Liver (tissue), 9 donors: ENCODE measurements around the gene TNS1. TPM values are rescaled to one million over a fixed set of nuclear protein-coding genes. Genes with fewer than 3 reads are reported as not detected.

Source experiments
- DNase-seq: peaks from one replicate; pipeline ENCODE4 v3.0.0-alpha.2; 2017; ENCODE audit warnings: low spot score
- H3K27ac ChIP-seq, 2 donors: one replicate each; pipeline ENCODE4 v1.7.0; 2013; ENCODE audit warnings: inconsistent platforms in 2 of 2, low read length in 2 of 2, control low read depth in 1 of 2, low read depth in 1 of 2, mild to moderate bottlenecking in 1 of 2
- H3K27me3 ChIP-seq, 4 donors: one replicate each; pipeline versions ENCODE4 v1.6.1 to v1.7.0; 2013; ENCODE audit warnings: low read length in 3 of 4, inconsistent platforms in 1 of 4, mild to moderate bottlenecking in 1 of 4, moderate library complexity in 1 of 4; ENCODE audit not compliant: control insufficient read depth in 4 of 4, insufficient read depth in 4 of 4
- H3K36me3 ChIP-seq, 4 donors: one replicate each; pipeline versions ENCODE4 v1.6.1 to v1.7.0; 2013; ENCODE audit warnings: low read length in 3 of 4, mild to moderate bottlenecking in 3 of 4, low read depth in 1 of 4, moderate library complexity in 1 of 4; ENCODE audit not compliant: control insufficient read depth in 4 of 4, insufficient read depth in 3 of 4
- H3K4me1 ChIP-seq, 4 donors: one replicate each; pipeline versions ENCODE4 v1.6.1 to v1.7.0; 2013; ENCODE audit warnings: low read length in 3 of 4, mild to moderate bottlenecking in 3 of 4, moderate library complexity in 1 of 4; ENCODE audit not compliant: control insufficient read depth in 4 of 4, insufficient read depth in 4 of 4
- H3K4me3 ChIP-seq, 3 donors: one replicate each; pipeline versions ENCODE4 v1.6.1 to v1.7.0; 2013; ENCODE audit warnings: low read length in 3 of 3, control low read depth in 1 of 3, low read depth in 1 of 3, mild to moderate bottlenecking in 1 of 3
- H3K9ac ChIP-seq, 2 donors: one replicate each; pipeline ENCODE4 v1.7.0; 2013; ENCODE audit warnings: low read length in 2 of 2, mild to moderate bottlenecking in 2 of 2, moderate library complexity in 2 of 2, control low read depth in 1 of 2, low read depth in 1 of 2
- H3K9me3 ChIP-seq, 4 donors: one replicate each; pipeline versions ENCODE4 v1.6.1 to v1.7.0; 2013; ENCODE audit warnings: low read length in 3 of 4; ENCODE audit not compliant: control insufficient read depth in 4 of 4
- EGR1 ChIP-seq, 2 donors: IDR thresholded peaks; 2 replicates each; pipeline ENCODE4 v1.6.1; 2016 to 2018; ENCODE audit warnings: antibody characterized with exemption in 2 of 2, low read depth in 2 of 2
- HNF4A ChIP-seq, 2 donors: conservative IDR thresholded peaks; 2 replicates each; pipeline ENCODE4 v1.6.1; 2016; ENCODE audit warnings: antibody characterized with exemption in 2 of 2, mild to moderate bottlenecking in 2 of 2
- HNF4G ChIP-seq: IDR thresholded peaks from 2 replicates; pipeline ENCODE4 v1.6.1; 2016; ENCODE audit warnings: antibody characterized with exemption
- JUND ChIP-seq, 2 donors: IDR thresholded peaks; 2 replicates each; pipeline ENCODE4 v1.6.1; 2016; ENCODE audit warnings: antibody characterized with exemption in 2 of 2
- NR2F2 ChIP-seq: IDR thresholded peaks from 2 replicates; pipeline ENCODE4 v1.6.1; 2016; ENCODE audit warnings: antibody characterized with exemption
- RAD21 ChIP-seq, 2 donors: IDR thresholded peaks; 2 replicates each; pipeline ENCODE4 v1.6.1; 2016; ENCODE audit warnings: antibody characterized with exemption in 2 of 2, mild to moderate bottlenecking in 2 of 2
- RXRA ChIP-seq, 2 donors: IDR thresholded peaks; 2 replicates each; pipeline ENCODE4 v1.6.1; 2017 to 2018; ENCODE audit warnings: antibody characterized with exemption in 2 of 2, mild to moderate bottlenecking in 1 of 2
- SP1 ChIP-seq: IDR thresholded peaks from 2 replicates; pipeline ENCODE4 v1.6.1; 2018; ENCODE audit warnings: antibody characterized with exemption, mild to moderate bottlenecking
- TAF1 ChIP-seq: conservative IDR thresholded peaks from 2 replicates; pipeline ENCODE4 v1.6.1; 2016; ENCODE audit warnings: antibody characterized with exemption, mild to moderate bottlenecking
- YY1 ChIP-seq: IDR thresholded peaks from 2 replicates; pipeline ENCODE4 v1.6.1; 2016; ENCODE audit warnings: antibody characterized with exemption, mild to moderate bottlenecking
- WGBS: extraction: QIAGEN DNeasy Blood & Tissue Kit; methylation state at CpG from one replicate; pipeline ENCODE4 v1.1.7; 2013; 5-methylcytosine and 5-hydroxymethylcytosine counted together
- polyA plus RNA-seq, 2 donors: library from polyadenylated mRNA; stranded (reverse) in 1 of 2; unstranded in 1 of 2; fragments of 200-250 nt in 1 of 2; fragments of >200 nt in 1 of 2; fragmentation: Nextera tagmentation in 1 of 2; extraction: Ambion mirVana in 1 of 2; gene quantifications; one replicate each; pipeline versions ENCODE4 v1.2.1 to v1.2.3, GENCODE V29; 2013 to 2015
- total RNA-seq, 2 donors: library from RNA; depleted of rRNA; stranded (reverse); fragments of >200 nt; gene quantifications; one replicate each; pipeline ENCODE4 v1.2.3, GENCODE V29; 2014
- TF ChIP-seq, protein P1 (sequence below): IDR thresholded peaks from 2 replicates; pipeline ENCODE4 v1.6.1; 2016; ENCODE audit warnings: antibody characterized with exemption
- TF ChIP-seq, protein P2 (sequence below): fragments of 150-350 bp; IDR thresholded peaks from 2 replicates; pipeline ENCODE4 v1.5.1; 2017; ENCODE audit warnings: improper control_type of control experiment, low read depth, low read length; ENCODE audit not compliant: missing input control
- TF ChIP-seq, protein P3 (sequence below): IDR thresholded peaks from 2 replicates; pipeline ENCODE4 v1.6.1; 2016; ENCODE audit warnings: antibody characterized with exemption
- TF ChIP-seq, protein P4 (sequence below): IDR thresholded peaks from 2 replicates; pipeline ENCODE4 v1.6.1; 2016; ENCODE audit warnings: antibody characterized with exemption
- donor health status: healthy.
- donor health status: healthy.
- donor health status: healthy.
- donor health status: healthy.
- donor health status: healthy.

The TNS1 gene
- total and polyA plus RNA-seq, 4 donors: 16.3 to 128 (median 57.3) TPM

DNA sequence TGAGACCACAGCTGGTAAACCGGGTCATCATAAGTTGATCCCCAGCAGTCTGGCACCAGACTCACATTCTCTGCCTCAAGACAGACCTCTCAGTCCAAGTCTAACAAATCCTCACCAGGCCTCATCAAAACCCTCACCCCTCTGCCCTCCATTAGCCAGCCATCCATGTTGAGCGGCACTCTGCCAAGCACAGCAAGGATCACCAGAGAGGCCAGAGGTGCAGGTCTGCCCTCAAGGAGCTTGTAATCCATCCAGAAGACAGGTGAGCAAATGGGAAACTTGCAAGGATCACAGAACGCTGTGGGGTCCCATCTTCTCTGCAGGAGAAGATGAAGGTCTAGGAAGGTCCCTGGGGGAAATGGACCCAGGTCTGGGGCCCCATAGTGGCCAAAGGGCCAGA is 63.6 kb downstream of the TNS1 start:
- DNase-seq: no peak
- TF ChIP-seq, protein P1, sequence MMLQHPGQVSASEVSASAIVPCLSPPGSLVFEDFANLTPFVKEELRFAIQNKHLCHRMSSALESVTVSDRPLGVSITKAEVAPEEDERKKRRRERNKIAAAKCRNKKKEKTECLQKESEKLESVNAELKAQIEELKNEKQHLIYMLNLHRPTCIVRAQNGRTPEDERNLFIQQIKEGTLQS: no peak
- TF ChIP-seq RXRA (IDR thresholded peaks at IDR 0.05) (no peak), TAF1 (no peak), HNF4A (conservative IDR thresholded peaks at IDR 0.05) (no peak), NR2F2 (peak; percentile 3), JUND (IDR thresholded peaks at IDR 0.05) (no peak), HNF4G (no peak)
- H3K4me1 ChIP-seq: peaks cover 30 to 83% (median 76%) of the 10 kb centered on the region in 4 donors
- no peaks in the 10 kb centered on the region for H3K9me3 ChIP-seq
- H3K4me3 ChIP-seq: no peak overlapping the region
- H3K27me3 ChIP-seq: no peaks in the 10 kb centered on the region
- no peaks in the 10 kb centered on the region for H3K36me3 ChIP-seq
- H3K27ac ChIP-seq: peak overlapping the region; percentile 6 to 99
- H3K9ac ChIP-seq: peak overlapping the region in 1 of 2 donors; percentile 11
- WGBS: 91% methylated on average over 3 of the region's 3 CpGs

DNA sequence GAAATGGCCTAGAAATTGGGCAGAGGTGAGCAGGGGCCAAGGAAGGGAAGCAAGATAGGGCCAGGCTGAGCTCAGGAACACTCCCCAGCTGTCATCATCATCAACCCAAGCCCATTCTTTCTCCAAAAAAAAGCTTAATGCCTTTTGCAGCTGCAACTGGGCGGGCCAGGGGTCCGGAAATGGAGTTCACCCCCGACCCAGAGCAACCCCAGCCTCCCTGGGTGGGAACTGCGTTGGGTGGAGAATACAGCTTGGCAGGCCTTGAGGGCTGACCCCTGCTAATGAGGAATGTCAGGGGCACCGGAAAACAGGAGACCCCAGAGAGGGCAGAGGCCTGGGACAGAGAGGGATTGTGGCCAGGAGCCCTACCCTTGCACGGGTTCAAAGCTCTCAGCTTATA is 64.8 kb downstream of the TNS1 start:
- peak overlapping the region in 1 of 2 donors; percentile 35 for H3K9ac ChIP-seq
- no peak for DNase-seq
- no peaks in the 10 kb centered on the region for H3K36me3 ChIP-seq
- no peaks in the 10 kb centered on the region for H3K27me3 ChIP-seq
- peak overlapping the region; percentile 95 to 99 for H3K27ac ChIP-seq
- WGBS: 52% methylated on average over 6 of the region's 6 CpGs
- no peaks in the 10 kb centered on the region for H3K9me3 ChIP-seq
- H3K4me1 ChIP-seq: peaks cover 38 to 95% (median 87%) of the 10 kb centered on the region in 4 donors
- TF ChIP-seq, protein P1: no peak
- TF ChIP-seq NR2F2: peak; percentile 89
- no peak for TF ChIP-seq EGR1 (IDR thresholded peaks at IDR 0.05; ENCODE audit: low read depth in 2 of 2)
- no peak for TF ChIP-seq RXRA (IDR thresholded peaks at IDR 0.05)
- no peak overlapping the region for H3K4me3 ChIP-seq

DNA sequence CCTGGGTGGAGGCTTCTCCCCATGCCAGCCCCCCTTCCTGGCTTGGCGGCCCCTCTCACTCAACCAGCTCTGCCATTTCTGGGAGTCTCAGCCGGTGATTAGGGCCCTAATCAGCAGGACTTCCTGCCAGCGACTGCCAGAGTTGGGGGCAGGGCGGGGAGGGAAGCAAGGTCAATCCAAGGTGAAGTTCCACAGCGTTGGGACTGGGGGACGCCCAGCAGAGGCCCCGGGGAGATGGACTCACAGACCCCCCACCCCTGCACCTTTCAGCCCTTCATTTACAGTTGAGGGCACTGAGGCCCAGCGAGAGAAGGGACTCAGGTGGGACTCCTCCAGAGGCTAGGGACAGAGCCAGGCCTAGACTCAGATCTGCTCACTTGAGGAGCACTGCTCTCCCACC is 65.3 kb downstream of the TNS1 start:
- H3K4me3 ChIP-seq: no peak overlapping the region
- H3K27me3 ChIP-seq: no peaks in the 10 kb centered on the region
- H3K4me1 ChIP-seq: peaks cover 38 to 100% (median 90%) of the 10 kb centered on the region in 4 donors
- no peaks in the 10 kb centered on the region for H3K9me3 ChIP-seq
- H3K27ac ChIP-seq: peak overlapping the region; percentile 95 to 99
- H3K36me3 ChIP-seq: no peaks in the 10 kb centered on the region
- TF ChIP-seq, protein P1: no peak
- TF ChIP-seq RAD21 (IDR thresholded peaks at IDR 0.05) (peak in 1 of 2 donors; percentile 13), NR2F2 (peak; percentile 66), RXRA (IDR thresholded peaks at IDR 0.05) (peak; percentile 58 to 59), JUND (IDR thresholded peaks at IDR 0.05) (no peak)
- DNase-seq: no peak
- H3K9ac ChIP-seq: peak overlapping the region in 1 of 2 donors; percentile 35
- 38% methylated on average over 8 of the region's 8 CpGs for WGBS

DNA sequence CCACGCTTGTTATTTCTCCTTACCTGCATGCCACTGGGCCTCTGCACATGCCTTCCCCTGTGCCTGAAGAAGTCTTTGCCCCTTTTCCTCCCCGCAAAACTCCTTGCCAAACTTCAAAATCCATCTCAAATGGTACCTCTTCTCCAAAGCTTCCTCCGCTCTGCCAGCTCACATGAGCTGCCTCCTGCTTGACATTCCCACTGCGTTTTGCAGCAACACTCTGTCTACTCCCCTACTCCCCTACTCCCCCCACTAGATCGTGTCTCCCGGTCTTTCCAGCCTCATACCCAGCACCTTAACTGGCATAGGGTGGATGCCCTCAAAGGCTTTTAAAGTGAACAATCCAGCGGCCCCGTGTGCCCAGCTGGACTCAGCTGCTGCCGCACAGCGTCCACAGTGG is 65.8 kb downstream of the TNS1 start:
- DNase-seq: no peak
- H3K9ac ChIP-seq: peak overlapping the region in 1 of 2 donors; percentile 7
- WGBS: 56% methylated on average over 10 of the region's 10 CpGs

More for the DNA sequence above, 65.8 kb downstream of the TNS1 start:
- H3K4me1 ChIP-seq: peaks cover 38 to 100% (median 94%) of the 10 kb centered on the region in 4 donors
- no peaks in the 10 kb centered on the region for H3K36me3 ChIP-seq
- peak overlapping the region; percentile 95 to 99 for H3K27ac ChIP-seq
- no peaks in the 10 kb centered on the region for H3K9me3 ChIP-seq
- H3K27me3 ChIP-seq: no peaks in the 10 kb centered on the region
- no peak overlapping the region for H3K4me3 ChIP-seq
- TF ChIP-seq, protein P2, sequence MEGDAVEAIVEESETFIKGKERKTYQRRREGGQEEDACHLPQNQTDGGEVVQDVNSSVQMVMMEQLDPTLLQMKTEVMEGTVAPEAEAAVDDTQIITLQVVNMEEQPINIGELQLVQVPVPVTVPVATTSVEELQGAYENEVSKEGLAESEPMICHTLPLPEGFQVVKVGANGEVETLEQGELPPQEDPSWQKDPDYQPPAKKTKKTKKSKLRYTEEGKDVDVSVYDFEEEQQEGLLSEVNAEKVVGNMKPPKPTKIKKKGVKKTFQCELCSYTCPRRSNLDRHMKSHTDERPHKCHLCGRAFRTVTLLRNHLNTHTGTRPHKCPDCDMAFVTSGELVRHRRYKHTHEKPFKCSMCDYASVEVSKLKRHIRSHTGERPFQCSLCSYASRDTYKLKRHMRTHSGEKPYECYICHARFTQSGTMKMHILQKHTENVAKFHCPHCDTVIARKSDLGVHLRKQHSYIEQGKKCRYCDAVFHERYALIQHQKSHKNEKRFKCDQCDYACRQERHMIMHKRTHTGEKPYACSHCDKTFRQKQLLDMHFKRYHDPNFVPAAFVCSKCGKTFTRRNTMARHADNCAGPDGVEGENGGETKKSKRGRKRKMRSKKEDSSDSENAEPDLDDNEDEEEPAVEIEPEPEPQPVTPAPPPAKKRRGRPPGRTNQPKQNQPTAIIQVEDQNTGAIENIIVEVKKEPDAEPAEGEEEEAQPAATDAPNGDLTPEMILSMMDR: no peak
- TF ChIP-seq, protein P3, sequence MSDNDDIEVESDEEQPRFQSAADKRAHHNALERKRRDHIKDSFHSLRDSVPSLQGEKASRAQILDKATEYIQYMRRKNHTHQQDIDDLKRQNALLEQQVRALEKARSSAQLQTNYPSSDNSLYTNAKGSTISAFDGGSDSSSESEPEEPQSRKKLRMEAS: no peak
- TF ChIP-seq, protein P1: no peak
- no peak for TF ChIP-seq RXRA (IDR thresholded peaks at IDR 0.05)
- no peak for TF ChIP-seq SP1
- no peak for TF ChIP-seq JUND (IDR thresholded peaks at IDR 0.05)
- no peak for TF ChIP-seq RAD21 (IDR thresholded peaks at IDR 0.05)
- no peak for TF ChIP-seq EGR1 (IDR thresholded peaks at IDR 0.05; ENCODE audit: low read depth in 2 of 2)
- no peak for TF ChIP-seq NR2F2
- TF ChIP-seq, protein P4, sequence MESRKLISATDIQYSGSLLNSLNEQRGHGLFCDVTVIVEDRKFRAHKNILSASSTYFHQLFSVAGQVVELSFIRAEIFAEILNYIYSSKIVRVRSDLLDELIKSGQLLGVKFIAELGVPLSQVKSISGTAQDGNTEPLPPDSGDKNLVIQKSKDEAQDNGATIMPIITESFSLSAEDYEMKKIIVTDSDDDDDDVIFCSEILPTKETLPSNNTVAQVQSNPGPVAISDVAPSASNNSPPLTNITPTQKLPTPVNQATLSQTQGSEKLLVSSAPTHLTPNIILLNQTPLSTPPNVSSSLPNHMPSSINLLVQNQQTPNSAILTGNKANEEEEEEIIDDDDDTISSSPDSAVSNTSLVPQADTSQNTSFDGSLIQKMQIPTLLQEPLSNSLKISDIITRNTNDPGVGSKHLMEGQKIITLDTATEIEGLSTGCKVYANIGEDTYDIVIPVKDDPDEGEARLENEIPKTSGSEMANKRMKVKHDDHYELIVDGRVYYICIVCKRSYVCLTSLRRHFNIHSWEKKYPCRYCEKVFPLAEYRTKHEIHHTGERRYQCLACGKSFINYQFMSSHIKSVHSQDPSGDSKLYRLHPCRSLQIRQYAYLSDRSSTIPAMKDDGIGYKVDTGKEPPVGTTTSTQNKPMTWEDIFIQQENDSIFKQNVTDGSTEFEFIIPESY: no peak
- TF ChIP-seq YY1: no peak
